ENCODE data around the gene RNU1-2. TPM values are rescaled to one million over a fixed set of nuclear protein-coding genes. Genes with fewer than 3 reads are reported as not detected.
A peak's percentile ranks its signal among the peaks of the same experiment; 100 is the strongest.
"Not testable (repeated sequence)": the region's sequence is repeated elsewhere in the genome, so short reads cannot be mapped to it uniquely, and the experiment has no call there.

Gene RNU1-2
- total RNA-seq, 1 experiment from 2014 or later = under 0.01 TPM

DNA sequence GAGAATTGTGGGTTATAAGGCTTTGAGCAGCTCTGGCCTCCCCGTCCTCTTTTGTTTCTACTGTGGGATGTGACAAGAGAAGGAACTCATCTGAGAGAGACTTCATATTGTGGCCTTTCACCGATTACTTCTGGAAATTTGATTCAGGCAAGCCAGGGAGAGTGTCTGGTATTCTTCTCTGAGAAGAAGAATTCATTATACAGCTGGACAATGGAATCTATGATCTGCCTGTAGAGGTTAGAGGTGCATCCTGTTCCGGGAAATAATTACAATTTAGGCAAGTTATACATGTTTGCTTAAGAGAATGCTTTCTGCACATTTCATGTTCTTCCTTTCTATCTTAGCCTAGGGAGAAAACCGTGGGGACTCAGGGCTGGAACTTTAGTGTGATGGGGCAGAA lies 12.8 kb upstream of the RNU1-2 start:
- in situ Hi-C loops (cut with HindIII; ENCODE audit: low pct_unique_long_range_greater_than_20kb, low sequenced_read_pairs) = no loop called here
- DNase-seq (ENCODE audit: low read depth, low spot score) = no peak

DNA sequence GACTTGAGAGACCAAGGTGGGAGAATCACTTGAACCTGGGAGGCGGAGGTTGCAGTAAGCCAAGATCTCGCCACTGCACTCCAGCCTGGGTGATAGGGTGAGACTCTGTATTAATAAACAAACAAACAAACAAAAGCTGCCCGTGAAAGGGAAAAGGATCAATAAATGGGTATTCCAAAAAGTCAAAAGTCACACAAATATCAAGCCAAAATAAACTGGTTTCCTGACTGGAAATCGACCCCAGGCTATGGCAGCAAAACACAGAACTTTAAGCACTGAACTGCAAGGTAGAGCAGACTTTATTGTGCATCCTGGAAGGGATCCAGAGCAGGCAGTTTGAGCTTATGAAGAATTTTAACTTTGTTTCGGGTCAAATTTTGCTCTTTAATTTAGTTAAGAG lies 11.3 kb upstream of the RNU1-2 start:
- in situ Hi-C loops (cut with HindIII; ENCODE audit: low pct_unique_long_range_greater_than_20kb, low sequenced_read_pairs); DNase-seq (ENCODE audit: low read depth, low spot score): not testable (repeated sequence)

GRCh38 chr1:16886860-16887605 lies 8.7 kb upstream of the RNU1-2 start:
- in situ Hi-C loops (cut with HindIII; ENCODE audit: low pct_unique_long_range_greater_than_20kb, low sequenced_read_pairs) = no loop called here
- DNase-seq (ENCODE audit: low read depth, low spot score) = no peak

DNA sequence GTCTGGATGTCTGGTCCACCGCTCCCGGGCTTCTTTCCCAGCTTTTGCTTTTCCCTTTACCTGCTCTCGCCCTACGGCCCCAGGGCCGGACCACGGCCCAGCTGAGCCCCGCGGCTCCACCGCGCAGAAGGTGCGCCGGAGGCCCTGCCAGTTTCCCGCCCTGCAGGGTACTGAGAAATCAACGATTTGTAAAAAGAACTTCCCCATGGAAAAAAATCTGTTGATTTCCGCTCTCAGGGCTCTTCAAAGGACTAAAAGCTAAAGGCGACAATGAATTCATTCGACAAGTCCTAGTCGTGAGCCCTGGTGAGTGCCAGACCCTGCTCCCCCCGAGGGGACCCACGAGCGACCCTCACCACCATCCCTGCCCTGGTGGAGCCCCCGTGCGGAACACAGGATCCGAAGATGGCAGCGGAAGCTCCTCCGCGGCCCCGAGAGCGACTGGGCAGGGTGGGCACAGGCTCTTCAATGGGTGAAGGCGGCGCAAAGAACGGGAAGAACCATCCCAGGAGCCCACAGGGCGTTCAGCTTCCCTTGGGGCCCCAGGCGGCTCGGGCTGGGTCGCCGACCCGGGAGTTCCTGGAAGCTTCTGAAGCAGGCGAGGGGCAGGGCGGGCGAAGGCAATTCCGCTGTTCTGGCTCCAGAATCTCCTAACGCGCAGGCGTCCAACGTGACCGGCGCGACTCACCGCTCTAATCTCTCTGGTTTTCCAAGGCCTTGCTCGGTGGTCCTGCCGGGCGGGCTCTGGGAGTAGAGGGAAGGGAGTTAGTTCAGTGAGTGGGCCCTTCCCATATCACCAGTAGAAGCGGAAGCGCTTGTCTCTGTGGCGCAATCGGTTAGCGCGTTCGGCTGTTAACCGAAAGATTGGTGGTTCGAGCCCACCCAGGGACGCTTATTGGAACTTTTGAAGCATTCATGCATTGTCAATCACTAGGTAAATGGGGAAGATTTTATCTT lies 6.6 kb upstream of the RNU1-2 start:
- peak; percentile 91 for DNase-seq (ENCODE audit: low read depth, low spot score)
- in situ Hi-C loops (cut with HindIII; ENCODE audit: low pct_unique_long_range_greater_than_20kb, low sequenced_read_pairs) = no loop called here

GRCh38 chr1:16890539-16891021 lies 5.2 kb upstream of the RNU1-2 start:
- DNase-seq (ENCODE audit: low read depth, low spot score); in situ Hi-C loops (cut with HindIII; ENCODE audit: low pct_unique_long_range_greater_than_20kb, low sequenced_read_pairs): not testable (repeated sequence)

DNA sequence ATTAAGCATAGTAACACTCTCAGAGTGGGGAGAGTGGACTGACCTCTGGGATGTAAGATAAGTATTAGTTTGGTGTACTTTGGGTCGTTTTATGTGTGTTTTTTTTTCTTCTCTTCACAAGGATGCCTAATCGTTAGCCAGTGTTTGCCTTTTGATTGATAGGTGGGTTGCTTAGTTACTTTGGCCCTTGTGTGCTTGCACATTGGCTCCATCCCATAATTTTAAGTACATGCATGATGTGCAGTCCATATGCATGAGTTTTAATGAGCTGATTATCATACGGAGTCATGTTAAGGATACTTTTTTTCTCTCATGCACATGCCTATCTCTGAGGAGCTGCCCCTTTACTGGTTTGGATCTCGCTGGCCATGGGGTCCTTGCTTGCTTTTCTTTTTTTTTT lies 4.7 kb upstream of the RNU1-2 start:
- in situ Hi-C loops (cut with HindIII; ENCODE audit: low pct_unique_long_range_greater_than_20kb, low sequenced_read_pairs); DNase-seq (ENCODE audit: low read depth, low spot score): not testable (repeated sequence)

- in situ Hi-C loops (cut with HindIII; ENCODE audit: low pct_unique_long_range_greater_than_20kb, low sequenced_read_pairs); DNase-seq (ENCODE audit: low read depth, low spot score): not testable (repeated sequence)
Observed at GRCh38 chr1:16892978-16893525, 2.7 kb upstream of the RNU1-2 start.

DNA sequence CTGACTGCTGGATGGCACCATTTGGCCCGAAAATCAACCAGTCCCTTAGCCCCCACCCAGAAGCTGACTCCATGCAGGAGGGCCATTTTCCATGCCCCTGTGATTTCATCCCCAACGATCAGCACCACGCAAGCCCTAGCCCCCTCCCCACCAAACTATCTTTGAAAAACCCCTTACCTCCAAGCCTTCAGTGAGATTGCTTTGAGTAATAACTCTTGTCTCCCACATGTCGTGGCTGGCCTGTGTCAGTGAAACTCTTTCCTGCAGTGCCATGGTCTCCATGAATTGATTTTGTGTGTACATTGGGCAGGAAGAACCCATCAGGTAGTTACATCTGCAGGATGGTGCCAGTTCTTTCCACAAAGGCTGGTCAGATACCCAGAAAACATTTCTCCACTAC lies 2.0 kb upstream of the RNU1-2 start:
- in situ Hi-C loops (cut with HindIII; ENCODE audit: low pct_unique_long_range_greater_than_20kb, low sequenced_read_pairs); DNase-seq (ENCODE audit: low read depth, low spot score): not testable (repeated sequence)

DNA sequence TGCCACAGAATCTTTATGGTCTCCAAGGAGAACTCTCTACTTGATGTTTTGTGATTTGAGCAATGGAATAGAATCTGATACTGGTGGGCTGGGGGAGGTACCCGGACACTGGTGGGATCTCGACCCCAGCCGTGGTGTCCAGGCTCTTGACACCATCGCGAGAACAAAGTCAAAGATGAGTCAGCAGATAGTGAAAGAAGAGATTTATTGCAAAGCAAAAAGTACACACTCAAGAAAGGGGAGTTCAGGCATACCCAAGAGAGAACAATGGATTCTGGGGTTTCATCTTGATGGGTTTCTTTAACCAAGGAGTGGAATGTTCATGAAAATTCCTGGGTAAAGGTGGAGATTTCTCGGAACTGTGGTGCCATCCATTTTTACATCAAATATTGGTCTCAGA lies 1.4 kb upstream of the RNU1-2 start:
- DNase-seq (ENCODE audit: low read depth, low spot score); in situ Hi-C loops (cut with HindIII; ENCODE audit: low pct_unique_long_range_greater_than_20kb, low sequenced_read_pairs): not testable (repeated sequence)

DNA sequence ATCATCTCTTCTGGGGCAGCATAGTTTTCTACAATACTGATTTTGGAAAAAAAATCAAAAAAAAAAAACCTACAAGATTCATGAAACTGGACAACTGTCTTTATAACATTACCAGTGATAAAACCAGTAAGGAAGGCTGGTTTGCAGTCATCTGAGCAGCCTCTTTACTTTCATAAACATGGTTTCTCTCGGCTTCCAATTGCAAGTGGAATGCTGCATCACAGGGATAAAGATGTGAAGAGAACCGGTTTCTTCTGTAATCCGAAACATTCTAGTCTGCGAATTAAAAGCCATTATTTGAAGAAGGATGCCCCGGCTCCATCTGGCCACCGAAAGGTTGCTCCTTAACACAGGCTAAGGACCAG lies 565 bp upstream of the RNU1-2 start:
- DNase-seq (ENCODE audit: low read depth, low spot score); in situ Hi-C loops (cut with HindIII; ENCODE audit: low pct_unique_long_range_greater_than_20kb, low sequenced_read_pairs): not testable (repeated sequence)

DNA sequence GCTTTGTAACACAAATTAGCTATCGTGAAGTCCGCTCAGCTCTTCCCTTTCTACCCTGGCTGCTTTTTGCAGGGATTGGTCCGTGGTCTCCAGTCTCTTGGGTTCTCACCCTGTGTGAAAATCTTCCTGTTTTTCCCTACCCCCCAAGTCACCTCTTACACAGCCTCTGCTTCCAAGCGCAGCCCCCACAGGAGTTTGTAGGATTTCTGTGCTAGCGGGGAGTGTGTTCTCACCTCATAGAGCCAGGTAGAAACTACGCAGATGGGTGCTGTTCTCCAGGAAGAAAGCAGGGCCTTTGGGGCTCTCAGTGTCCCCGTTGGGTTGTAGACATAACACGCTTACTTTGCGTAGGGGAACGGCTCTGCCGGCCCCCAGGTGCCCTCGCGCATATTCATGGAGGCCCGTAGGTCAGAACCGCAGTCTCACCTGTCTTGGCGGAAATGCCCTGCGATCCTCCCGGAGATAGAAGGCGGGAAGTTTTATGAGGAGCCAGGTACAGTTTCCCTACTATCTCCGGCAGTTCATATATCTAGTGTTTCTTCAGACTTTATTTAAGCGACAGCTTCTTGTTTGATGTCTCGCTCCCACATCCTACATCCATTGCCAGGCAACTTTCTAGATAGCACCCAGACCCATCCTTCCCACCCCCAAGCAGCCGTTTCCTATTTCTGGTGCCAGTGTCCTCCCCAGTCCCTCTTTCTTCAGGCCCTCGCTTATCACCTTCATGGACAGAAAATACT lies 706 bp downstream of the RNU1-2 start:
- in situ Hi-C loops (cut with HindIII; ENCODE audit: low pct_unique_long_range_greater_than_20kb, low sequenced_read_pairs) = not testable (repeated sequence)
- DNase-seq (ENCODE audit: low read depth, low spot score) = peak; percentile 97

- in situ Hi-C loops (cut with HindIII; ENCODE audit: low pct_unique_long_range_greater_than_20kb, low sequenced_read_pairs); DNase-seq (ENCODE audit: low read depth, low spot score): not testable (repeated sequence)
Observed at GRCh38 chr1:16897653-16898052, 1.9 kb downstream of the RNU1-2 start.

- in situ Hi-C loops (cut with HindIII; ENCODE audit: low pct_unique_long_range_greater_than_20kb, low sequenced_read_pairs) = not testable (repeated sequence)
Observed at GRCh38 chr1:16898298-16898697, 2.5 kb downstream of the RNU1-2 start.

GRCh38 chr1:16899020-16899419 lies 3.2 kb downstream of the RNU1-2 start:
- in situ Hi-C loops (cut with HindIII; ENCODE audit: low pct_unique_long_range_greater_than_20kb, low sequenced_read_pairs); DNase-seq (ENCODE audit: low read depth, low spot score): not testable (repeated sequence)

More at GRCh38 chr1:16898298-16898697, 2.5 kb downstream of the RNU1-2 start:
- DNase-seq (ENCODE audit: low read depth, low spot score) = not testable (repeated sequence)

DNA sequence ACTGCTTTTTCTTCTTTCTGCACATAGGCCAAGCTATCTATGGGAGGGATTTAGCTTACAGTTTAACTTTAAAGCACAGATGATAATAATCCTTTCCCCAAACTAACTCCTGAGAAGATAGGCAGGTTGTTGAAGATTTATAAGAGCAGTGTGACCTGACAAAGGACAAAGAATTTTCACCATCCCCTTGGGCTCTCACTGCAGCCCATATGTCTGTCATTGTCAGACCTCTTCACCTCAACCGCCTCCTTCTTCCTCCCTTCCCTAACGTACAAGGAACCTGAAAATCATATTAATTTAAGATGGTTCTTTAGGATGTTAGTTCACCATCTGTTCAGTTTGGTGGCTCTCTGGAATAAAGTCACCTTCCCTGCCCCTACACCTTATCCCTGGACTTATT lies 5.0 kb downstream of the RNU1-2 start:
- in situ Hi-C loops (cut with HindIII; ENCODE audit: low pct_unique_long_range_greater_than_20kb, low sequenced_read_pairs) = no loop called here
- peak; percentile 40 for DNase-seq (ENCODE audit: low read depth, low spot score)

DNA sequence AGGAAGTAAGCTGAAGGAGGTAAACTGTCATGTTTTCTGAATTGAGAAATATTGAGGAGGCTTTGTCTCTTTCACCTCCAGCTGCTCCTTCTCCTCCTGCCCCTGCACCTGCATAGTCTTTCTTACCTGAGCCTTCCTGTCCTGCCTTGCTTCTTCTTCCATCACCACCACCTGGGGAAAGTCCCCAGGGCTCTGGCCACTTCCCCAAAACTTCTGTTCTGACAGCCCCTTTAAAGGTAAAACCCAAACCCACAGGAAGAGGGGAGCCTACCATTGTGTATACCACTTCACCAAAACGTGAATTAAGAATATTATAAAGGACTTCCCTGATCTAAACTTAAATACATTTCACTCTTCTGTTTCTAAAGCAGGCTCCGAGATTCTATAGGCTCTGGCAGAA lies 5.6 kb downstream of the RNU1-2 start:
- DNase-seq (ENCODE audit: low read depth, low spot score); in situ Hi-C loops (cut with HindIII; ENCODE audit: low pct_unique_long_range_greater_than_20kb, low sequenced_read_pairs): not testable (repeated sequence)

DNA sequence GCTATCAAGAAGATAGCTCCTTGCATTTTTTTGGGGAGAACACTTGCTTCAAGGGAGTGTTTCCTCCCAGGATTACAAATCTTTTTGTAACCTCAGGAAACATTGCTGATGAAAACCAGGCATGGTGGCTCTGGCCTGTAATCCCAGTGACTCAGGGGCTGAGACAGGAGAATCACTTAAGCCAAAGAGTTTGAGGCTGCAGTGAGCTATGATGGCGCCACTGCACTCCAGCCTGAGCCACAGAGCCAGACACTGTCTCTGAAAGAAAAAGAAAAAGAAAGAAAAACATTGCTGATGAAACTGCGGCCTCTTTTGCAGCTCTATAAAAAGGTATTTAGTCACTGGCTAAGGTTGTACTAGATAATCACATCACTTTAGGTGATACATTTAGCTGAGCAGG lies 7.3 kb downstream of the RNU1-2 start:
- in situ Hi-C loops (cut with HindIII; ENCODE audit: low pct_unique_long_range_greater_than_20kb, low sequenced_read_pairs) = no loop called here
- no peak for DNase-seq (ENCODE audit: low read depth, low spot score)

DNA sequence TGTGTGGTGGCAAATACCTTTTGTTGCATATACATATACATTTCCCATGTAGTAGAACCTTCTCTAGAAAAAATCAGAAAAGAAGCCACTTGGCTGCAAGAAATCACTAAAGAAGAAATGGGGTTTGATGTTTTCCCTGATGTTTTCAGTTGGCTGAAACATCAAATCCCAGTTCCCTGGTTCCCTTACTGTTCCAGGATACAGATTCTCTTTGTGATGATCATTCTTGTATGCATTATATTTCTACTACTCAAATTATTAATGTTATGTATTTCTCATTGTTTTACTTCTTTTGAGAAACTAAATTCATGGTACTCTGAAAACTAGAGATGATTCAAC lies 7.6 kb downstream of the RNU1-2 start:
- in situ Hi-C loops (cut with HindIII; ENCODE audit: low pct_unique_long_range_greater_than_20kb, low sequenced_read_pairs) = no loop called here
- no peak for DNase-seq (ENCODE audit: low read depth, low spot score)
